NCI-H460 (cell line): ENCODE measurements around the gene DYNC2I2. TPM values are rescaled to one million over a fixed set of nuclear protein-coding genes. Genes with fewer than 3 reads are reported as not detected.
"Not testable (repeated sequence)": the region's sequence is repeated elsewhere in the genome, so short reads cannot be mapped to it uniquely, and the experiment has no call there.

ENCODE experiments used
- DNase-seq: peaks from one replicate; pipeline ENCODE4 v3.0.0-alpha.2; 2016; ENCODE audit warnings: low read depth; ENCODE audit errors: extremely low read depth
- total RNA-seq: library from RNA; depleted of rRNA; stranded (reverse); fragments of >200 nt; shearing (Covaris generic); gene quantifications from 2 replicates; pipeline ENCODE4 v1.2.3, GENCODE V29; 2014

DYNC2I2 gene
- total RNA-seq, 1 experiment from 2014 or later, result 77.5 TPM

GRCh38 chr9:128619779-128620178, 36.9 kb downstream of the DYNC2I2 start:
- no peak for DNase-seq

- DNase-seq, result no peak
Observed at GRCh38 chr9:128619127-128619526, 37.5 kb downstream of the DYNC2I2 start.

GRCh38 chr9:128617943-128618342, 38.7 kb downstream of the DYNC2I2 start:
- no peak for DNase-seq

- no peak for DNase-seq
Observed at GRCh38 chr9:128615571-128615970, 41.1 kb downstream of the DYNC2I2 start.

GRCh38 chr9:128614728-128615127, 41.9 kb downstream of the DYNC2I2 start:
- no peak for DNase-seq

- no peak for DNase-seq
Observed at GRCh38 chr9:128611600-128612394, 44.9 kb downstream of the DYNC2I2 start.

- no peak for DNase-seq
Observed at GRCh38 chr9:128610897-128611296, 45.8 kb downstream of the DYNC2I2 start.

- DNase-seq, result no peak
Observed at GRCh38 chr9:128607642-128608350, 48.9 kb downstream of the DYNC2I2 start.

GRCh38 chr9:128603697-128604096, 53.0 kb downstream of the DYNC2I2 start:
- no peak for DNase-seq

- no peak for DNase-seq
Observed at GRCh38 chr9:128600099-128600498, 56.5 kb downstream of the DYNC2I2 start.

- DNase-seq, result no peak
Observed at GRCh38 chr9:128595471-128595870, 61.2 kb downstream of the DYNC2I2 start.

GRCh38 chr9:128593856-128594255, 62.8 kb downstream of the DYNC2I2 start:
- no peak for DNase-seq

GRCh38 chr9:128593039-128593438, 63.6 kb downstream of the DYNC2I2 start:
- DNase-seq, result no peak

- no peak for DNase-seq
Observed at GRCh38 chr9:128588581-128589233, 67.9 kb downstream of the DYNC2I2 start.

- no peak for DNase-seq
Observed at GRCh38 chr9:128587453-128587852, 69.2 kb downstream of the DYNC2I2 start.

GRCh38 chr9:128586934-128587333, 69.7 kb downstream of the DYNC2I2 start:
- DNase-seq, result not testable (repeated sequence)

GRCh38 chr9:128585155-128585554, 71.5 kb downstream of the DYNC2I2 start:
- not testable (repeated sequence) for DNase-seq
